WTC11 (cell line): Measurements from ENCODE around the gene BOLL.
"Not testable (repeated sequence)": the region's sequence is repeated elsewhere in the genome, so short reads cannot be mapped to it uniquely, and the experiment has no call there.

ENCODE experiments used
- ATF2 ChIP-seq: sonication (generic); formaldehyde crosslinking; IDR thresholded peaks from 2 replicates; pipeline ENCODE4 v1.8.1; 2022; ENCODE audit warnings: low read depth, missing genetic modification reagents, borderline replicate concordance
- CTCF ChIP-seq: fragments of 200-600 bp; IDR thresholded peaks from 2 replicates; pipeline ENCODE4 v1.8.0; 2022; ENCODE audit warnings: antibody characterized with exemption
- FOXJ3 ChIP-seq: sonication (generic); formaldehyde crosslinking; IDR thresholded peaks from 2 replicates; pipeline ENCODE4 v1.9.0; 2021; ENCODE audit warnings: missing genetic modification reagents, mild to moderate bottlenecking, borderline replicate concordance
- MAX ChIP-seq: sonication (generic); formaldehyde crosslinking; IDR thresholded peaks from 2 replicates; pipeline ENCODE4 v1.8.0; 2022; ENCODE audit warnings: mild to moderate bottlenecking, missing genetic modification reagents
- SMAD4 ChIP-seq: sonication (generic); formaldehyde crosslinking; IDR thresholded peaks from 2 replicates; pipeline ENCODE4 v1.8.0; 2022; ENCODE audit warnings: mild to moderate bottlenecking, missing genetic modification reagents

DNA sequence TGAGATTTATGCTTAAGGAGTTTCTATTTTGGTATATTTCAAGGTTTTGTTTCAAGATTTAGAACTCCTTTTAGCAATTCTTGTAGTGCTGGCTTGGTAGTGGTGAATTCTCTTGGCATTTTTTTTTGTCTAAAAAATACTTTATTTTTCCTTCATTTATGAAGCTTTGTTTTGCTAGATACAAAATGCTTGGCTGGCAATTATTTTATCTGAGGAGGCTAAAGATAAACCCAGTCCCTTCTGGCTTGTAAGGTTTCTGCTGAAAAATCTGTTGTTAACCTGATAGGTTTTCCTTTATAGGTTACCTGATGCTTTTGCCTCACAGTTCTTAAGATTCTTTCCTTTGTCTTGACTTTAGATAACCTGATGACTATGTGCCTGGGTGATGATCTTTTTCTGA is 85.4 kb downstream of the BOLL start:
- not testable (repeated sequence) for TF ChIP-seq ATF2 (CRISPR knock-in tag); CTCF; MAX; SMAD4; FOXJ3 (CRISPR knock-in tag)
